ENCODE data around the gene THBD. TPM values are rescaled to one million over a fixed set of nuclear protein-coding genes. Genes with fewer than 3 reads are reported as not detected.

THBD gene
- total RNA-seq, 6 experiments from 2014 or later, result 1.4 to 15.6 (median 4.9) TPM

DNA sequence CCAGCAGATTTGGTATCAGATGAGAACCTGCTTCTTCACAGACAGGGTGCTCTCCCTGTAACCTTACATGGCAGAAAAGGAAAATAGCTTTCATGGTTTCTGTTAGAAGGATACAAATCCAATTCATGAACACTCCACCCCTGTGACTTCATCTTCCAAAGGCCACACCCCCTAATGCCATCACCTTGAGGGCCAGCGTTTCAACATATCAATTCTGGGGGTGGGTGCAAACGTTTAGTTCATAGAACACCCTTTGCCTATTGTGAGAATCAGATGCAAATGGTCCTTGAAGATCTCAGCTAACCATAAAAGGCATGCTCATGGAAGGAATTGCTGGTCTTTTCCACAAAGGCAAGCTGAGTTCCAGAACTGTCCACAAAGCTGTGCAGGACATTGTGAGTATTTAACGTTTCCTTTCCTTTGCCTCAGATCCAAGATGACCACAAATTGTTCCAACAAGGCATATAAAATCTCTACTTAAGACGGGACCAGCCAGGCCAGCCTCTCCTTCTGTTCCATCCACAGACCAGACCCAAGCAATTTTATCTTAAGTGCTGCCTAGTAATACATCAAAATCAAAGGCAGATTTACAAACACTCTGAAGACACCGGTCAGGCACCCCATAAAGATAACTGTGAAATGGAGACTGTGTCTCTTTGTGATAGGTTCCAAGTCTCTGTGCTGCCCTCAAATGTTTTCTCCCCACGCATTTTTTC is 49.1 kb downstream of the THBD start:
- H3K4me1 ChIP-seq, result no peaks in the 10 kb centered on the region
- no peak for DNase-seq
- H3K36me3 ChIP-seq, result no peaks in the 10 kb centered on the region
- TF ChIP-seq, protein P1, sequence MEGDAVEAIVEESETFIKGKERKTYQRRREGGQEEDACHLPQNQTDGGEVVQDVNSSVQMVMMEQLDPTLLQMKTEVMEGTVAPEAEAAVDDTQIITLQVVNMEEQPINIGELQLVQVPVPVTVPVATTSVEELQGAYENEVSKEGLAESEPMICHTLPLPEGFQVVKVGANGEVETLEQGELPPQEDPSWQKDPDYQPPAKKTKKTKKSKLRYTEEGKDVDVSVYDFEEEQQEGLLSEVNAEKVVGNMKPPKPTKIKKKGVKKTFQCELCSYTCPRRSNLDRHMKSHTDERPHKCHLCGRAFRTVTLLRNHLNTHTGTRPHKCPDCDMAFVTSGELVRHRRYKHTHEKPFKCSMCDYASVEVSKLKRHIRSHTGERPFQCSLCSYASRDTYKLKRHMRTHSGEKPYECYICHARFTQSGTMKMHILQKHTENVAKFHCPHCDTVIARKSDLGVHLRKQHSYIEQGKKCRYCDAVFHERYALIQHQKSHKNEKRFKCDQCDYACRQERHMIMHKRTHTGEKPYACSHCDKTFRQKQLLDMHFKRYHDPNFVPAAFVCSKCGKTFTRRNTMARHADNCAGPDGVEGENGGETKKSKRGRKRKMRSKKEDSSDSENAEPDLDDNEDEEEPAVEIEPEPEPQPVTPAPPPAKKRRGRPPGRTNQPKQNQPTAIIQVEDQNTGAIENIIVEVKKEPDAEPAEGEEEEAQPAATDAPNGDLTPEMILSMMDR (IDR thresholded peaks at IDR 0.05), result no peak
- TF ChIP-seq POLR2A (IDR thresholded peaks at IDR 0.05), result no peak
- H3K4me3 ChIP-seq, result no peak overlapping the region
- no peaks in the 10 kb centered on the region for H3K27me3 ChIP-seq
- intact Hi-C loops (cut with DNase I), result no loop called here
- 55% methylated on average over 6 of the region's 6 CpGs for WGBS (ENCODE audit: insufficient coverage, low coverage, low lambda C conversion rate, missing lambda C conversion rate)
- no peak overlapping the region for H3K27ac ChIP-seq
- ATAC-seq, result no peak
- no peaks in the 10 kb centered on the region for H3K9me3 ChIP-seq

DNA sequence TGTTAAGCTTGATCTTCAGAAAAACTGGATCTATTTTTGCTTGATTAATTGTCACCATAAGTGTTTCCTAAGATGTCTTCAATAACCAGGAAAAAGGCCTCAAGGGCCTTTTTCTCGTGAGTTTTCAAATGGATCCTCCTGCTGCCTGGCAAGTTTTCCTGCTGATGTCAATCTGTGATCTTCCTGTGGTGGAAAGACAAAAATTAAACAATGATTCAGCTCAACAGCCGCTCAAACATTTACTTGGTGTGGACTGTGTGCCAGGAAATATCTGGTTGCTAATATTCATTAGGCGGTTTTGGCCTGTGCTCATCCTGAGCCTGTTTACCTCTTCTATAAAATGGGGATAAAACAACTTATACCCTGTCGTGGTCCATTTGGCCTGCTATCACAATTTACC is 49.7 kb downstream of the THBD start:
- intact Hi-C loops (cut with DNase I), result no loop called here
- ATAC-seq (no peak), DNase-seq (no peak)
- Histone ChIP-seq H3K4me3 (no peak overlapping the region), H3K27ac (no peak overlapping the region), H3K36me3 (no peaks in the 10 kb centered on the region), H3K27me3 (no peaks in the 10 kb centered on the region), H3K4me1 (no peaks in the 10 kb centered on the region), H3K9me3 (no peaks in the 10 kb centered on the region)
- WGBS (ENCODE audit: insufficient coverage, low coverage, low lambda C conversion rate, missing lambda C conversion rate), result 51% methylated on average over 4 of the region's 4 CpGs
- TF ChIP-seq, protein P1 (IDR thresholded peaks at IDR 0.05), result no peak
- no peak for TF ChIP-seq POLR2A (IDR thresholded peaks at IDR 0.05)

DNA sequence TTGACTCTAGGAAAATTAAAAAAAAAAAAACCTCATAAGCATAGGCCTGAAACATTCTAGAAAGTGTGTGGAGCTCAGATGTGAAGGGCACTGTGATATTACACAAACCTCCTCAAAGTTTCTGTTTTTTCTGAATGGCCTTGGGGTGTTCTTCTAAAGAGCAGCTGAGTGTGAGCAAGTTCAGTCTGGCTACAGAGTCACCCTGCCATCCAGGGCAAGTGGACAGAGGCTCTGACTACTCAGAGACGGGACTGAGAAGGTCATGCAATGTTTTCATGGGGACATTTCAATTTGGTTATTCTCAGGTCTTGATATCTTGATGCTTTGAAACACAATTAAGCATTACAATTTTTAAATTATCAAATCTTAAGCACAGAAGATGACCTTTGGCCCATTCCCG is 51.0 kb downstream of the THBD start:
- no peak for ATAC-seq
- WGBS (ENCODE audit: insufficient coverage, low coverage, low lambda C conversion rate, missing lambda C conversion rate), result 51% methylated on average over 2 of the region's 2 CpGs

DNA sequence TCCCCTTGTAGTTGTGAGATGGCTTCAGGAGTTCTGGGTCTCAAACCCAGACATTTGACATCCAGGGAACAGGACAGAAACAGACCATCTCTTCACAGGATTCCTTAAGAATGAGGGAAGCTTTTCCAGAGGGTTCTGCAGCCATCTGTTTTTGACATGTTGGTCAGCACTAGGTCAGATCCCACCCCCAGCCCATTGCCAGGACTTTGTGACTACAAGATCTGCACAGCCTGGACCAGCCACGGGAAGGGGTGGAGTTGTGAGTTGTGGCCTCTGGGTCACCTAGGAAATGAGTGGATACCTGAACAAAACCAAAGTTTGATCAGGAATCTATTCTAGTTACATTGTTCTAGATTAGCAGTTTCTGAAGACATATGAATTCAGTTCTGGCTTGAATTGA is 53.5 kb downstream of the THBD start:
- no peak overlapping the region for H3K27ac ChIP-seq
- intact Hi-C loops (cut with DNase I), result no loop called here
- DNase-seq (no peak), ATAC-seq (no peak)
- H3K4me1 ChIP-seq, result no peaks in the 10 kb centered on the region
- 29% methylated on average over 1 of the region's 1 CpG for WGBS (ENCODE audit: insufficient coverage, low coverage, low lambda C conversion rate, missing lambda C conversion rate)
- H3K36me3 ChIP-seq, result no peaks in the 10 kb centered on the region
- H3K9me3 ChIP-seq, result no peaks in the 10 kb centered on the region
- TF ChIP-seq POLR2A (IDR thresholded peaks at IDR 0.05), result no peak
- TF ChIP-seq, protein P1 (IDR thresholded peaks at IDR 0.05), result no peak
- no peaks in the 10 kb centered on the region for H3K27me3 ChIP-seq
- no peak overlapping the region for H3K4me3 ChIP-seq

More for the DNA sequence above, 51.0 kb downstream of the THBD start:
- no peaks in the 10 kb centered on the region for H3K9me3 ChIP-seq
- H3K27me3 ChIP-seq, result no peaks in the 10 kb centered on the region
- H3K27ac ChIP-seq, result no peak overlapping the region
- intact Hi-C loops (cut with DNase I), result no loop called here
- no peak for DNase-seq
- H3K4me3 ChIP-seq, result no peak overlapping the region
- TF ChIP-seq, protein P1 (IDR thresholded peaks at IDR 0.05), result no peak
- H3K4me1 ChIP-seq, result no peaks in the 10 kb centered on the region
- H3K36me3 ChIP-seq, result no peaks in the 10 kb centered on the region

Other genes starting within 250 kb of the THBD start
- gene SSTR4, start 14.4 kb downstream of the THBD start, total RNA-seq, result not detected
- 10 to 100 TPM in 2 of 6 experiments, 1 to 10 TPM in 4; 3.9 to 21.5 (median 9.2) TPM for gene CD93, start 36.7 kb upstream of the THBD start, total RNA-seq

All from right lobe of liver (tissue), 6 donors.